Measurements from ENCODE around the gene UCN2. TPM values are rescaled to one million over a fixed set of nuclear protein-coding genes. Genes with fewer than 3 reads are reported as not detected.

Gene UCN2
- total RNA-seq, 1 experiment from 2014 or later, result not detected

DNA sequence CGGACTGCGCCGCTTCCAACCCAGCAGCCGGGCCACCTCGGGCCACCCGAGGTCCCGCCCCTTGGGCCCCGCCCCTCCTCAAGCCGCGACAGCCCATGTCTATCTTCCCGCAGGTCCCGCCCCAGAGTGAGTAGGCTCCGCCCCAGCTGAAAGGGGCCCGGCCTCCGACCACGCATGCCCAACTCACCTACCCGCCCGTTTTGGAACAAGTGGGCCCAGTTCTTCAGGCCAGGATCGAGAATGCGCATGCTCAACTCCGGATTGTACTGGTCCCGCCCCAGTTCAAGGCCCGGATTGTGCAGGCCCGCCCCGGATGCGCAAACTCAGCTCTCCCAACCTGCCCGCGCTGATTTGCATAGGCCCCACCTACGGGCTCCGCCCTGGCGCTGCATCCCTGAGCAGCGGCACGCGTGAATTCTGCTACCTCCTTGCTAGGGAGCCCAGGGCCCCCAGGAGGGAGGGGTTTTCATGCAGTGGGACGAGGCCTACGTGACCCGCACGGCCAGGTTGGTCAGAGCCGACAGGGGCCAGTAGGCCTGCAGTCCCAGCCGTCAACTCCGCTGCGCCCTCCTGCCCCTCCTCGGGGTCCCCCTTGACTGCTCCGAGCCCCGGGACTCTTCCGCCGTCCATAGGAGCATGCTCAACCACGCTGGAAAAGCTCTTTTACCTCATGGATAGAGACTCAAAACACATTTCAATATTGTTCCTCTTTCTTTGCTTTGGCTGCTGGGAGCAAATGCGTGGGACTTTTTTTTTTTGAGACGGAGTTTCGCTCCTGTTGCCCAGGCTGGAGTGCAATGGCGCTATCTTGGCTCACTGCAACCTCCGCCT, 6.6 kb downstream of the UCN2 start, which contains the start of gene PFKFB4:
Gene PFKFB4 (minus strand): TSS at position 8 of the 831 bp plus-strand sequence. CDS start 26 bp downstream, outside the sequence.
- Mint-ChIP-seq H3K4me1 (peaks cover 67% of the 10 kb centered on the region), H3K9me3 (no peaks in the 10 kb centered on the region), H3K4me3 (peak within 1 kb of the TSS; percentile 86), H3K27me3 (ENCODE audit: low read depth) (no peaks in the 10 kb centered on the region), H3K27ac (peak within 1 kb of the TSS; percentile 95), H3K36me3 (peaks cover 24% of the 10 kb centered on the region; the same call in 1 of the 2 replicates)
- ChIA-PET POLR2A (interaction anchor here (0.6 to 1.5 kb wide), 10 partner anchors 77 to 204 kb away, joined by 3 to 7 read pairs (median 4); partner anchors contain the start of genes CELSR3 and SLC26A6), CTCF (interaction anchor here (0.6 to 7.2 kb wide), 20 partner anchors 8 to 465 kb away, joined by 3 to 84 read pairs (median 4); partner anchors contain the start of genes ATRIP, NDUFAF3, SLC26A6 and UQCRC1)
- TF ChIP-seq, protein P1, sequence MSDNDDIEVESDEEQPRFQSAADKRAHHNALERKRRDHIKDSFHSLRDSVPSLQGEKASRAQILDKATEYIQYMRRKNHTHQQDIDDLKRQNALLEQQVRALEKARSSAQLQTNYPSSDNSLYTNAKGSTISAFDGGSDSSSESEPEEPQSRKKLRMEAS (CRISPR knock-in tag; IDR thresholded peaks at IDR 0.05), result peak; percentile 80
- TF ChIP-seq ZNF232 (CRISPR knock-in tag; IDR thresholded peaks at IDR 0.05) (0 out of 2 replicates have a peak, but pooled peaks have one; percentile 14), OVOL2 (CRISPR knock-in tag; IDR thresholded peaks at IDR 0.05; ENCODE audit: borderline replicate concordance) (no peak), NFATC4 (CRISPR knock-in tag; IDR thresholded peaks at IDR 0.05) (no peak), SP1 (CRISPR knock-in tag; conservative IDR thresholded peaks at IDR 0.05) (peak; percentile 56; the same call in 1 of the 2 replicates), ZNF138 (CRISPR knock-in tag; conservative IDR thresholded peaks at IDR 0.05) (no peak), MYBL2 (CRISPR knock-in tag; IDR thresholded peaks at IDR 0.05) (peak; percentile 31; the same call in 1 of the 2 replicates), NR3C1 (CRISPR knock-in tag; conservative IDR thresholded peaks at IDR 0.05; ENCODE audit: low read depth) (no peak), NFYB (CRISPR knock-in tag; conservative IDR thresholded peaks at IDR 0.05; ENCODE audit: low read depth) (no peak), AFF4 (CRISPR knock-in tag; IDR thresholded peaks at IDR 0.05; ENCODE audit: borderline replicate concordance) (no peak), TP53 (CRISPR knock-in tag; IDR thresholded peaks at IDR 0.05) (no peak)
- TF ChIP-seq, protein P2, sequence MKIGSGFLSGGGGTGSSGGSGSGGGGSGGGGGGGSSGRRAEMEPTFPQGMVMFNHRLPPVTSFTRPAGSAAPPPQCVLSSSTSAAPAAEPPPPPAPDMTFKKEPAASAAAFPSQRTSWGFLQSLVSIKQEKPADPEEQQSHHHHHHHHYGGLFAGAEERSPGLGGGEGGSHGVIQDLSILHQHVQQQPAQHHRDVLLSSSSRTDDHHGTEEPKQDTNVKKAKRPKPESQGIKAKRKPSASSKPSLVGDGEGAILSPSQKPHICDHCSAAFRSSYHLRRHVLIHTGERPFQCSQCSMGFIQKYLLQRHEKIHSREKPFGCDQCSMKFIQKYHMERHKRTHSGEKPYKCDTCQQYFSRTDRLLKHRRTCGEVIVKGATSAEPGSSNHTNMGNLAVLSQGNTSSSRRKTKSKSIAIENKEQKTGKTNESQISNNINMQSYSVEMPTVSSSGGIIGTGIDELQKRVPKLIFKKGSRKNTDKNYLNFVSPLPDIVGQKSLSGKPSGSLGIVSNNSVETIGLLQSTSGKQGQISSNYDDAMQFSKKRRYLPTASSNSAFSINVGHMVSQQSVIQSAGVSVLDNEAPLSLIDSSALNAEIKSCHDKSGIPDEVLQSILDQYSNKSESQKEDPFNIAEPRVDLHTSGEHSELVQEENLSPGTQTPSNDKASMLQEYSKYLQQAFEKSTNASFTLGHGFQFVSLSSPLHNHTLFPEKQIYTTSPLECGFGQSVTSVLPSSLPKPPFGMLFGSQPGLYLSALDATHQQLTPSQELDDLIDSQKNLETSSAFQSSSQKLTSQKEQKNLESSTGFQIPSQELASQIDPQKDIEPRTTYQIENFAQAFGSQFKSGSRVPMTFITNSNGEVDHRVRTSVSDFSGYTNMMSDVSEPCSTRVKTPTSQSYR (CRISPR knock-in tag; IDR thresholded peaks at IDR 0.05), result no peak
- TF ChIP-seq, protein P3, sequence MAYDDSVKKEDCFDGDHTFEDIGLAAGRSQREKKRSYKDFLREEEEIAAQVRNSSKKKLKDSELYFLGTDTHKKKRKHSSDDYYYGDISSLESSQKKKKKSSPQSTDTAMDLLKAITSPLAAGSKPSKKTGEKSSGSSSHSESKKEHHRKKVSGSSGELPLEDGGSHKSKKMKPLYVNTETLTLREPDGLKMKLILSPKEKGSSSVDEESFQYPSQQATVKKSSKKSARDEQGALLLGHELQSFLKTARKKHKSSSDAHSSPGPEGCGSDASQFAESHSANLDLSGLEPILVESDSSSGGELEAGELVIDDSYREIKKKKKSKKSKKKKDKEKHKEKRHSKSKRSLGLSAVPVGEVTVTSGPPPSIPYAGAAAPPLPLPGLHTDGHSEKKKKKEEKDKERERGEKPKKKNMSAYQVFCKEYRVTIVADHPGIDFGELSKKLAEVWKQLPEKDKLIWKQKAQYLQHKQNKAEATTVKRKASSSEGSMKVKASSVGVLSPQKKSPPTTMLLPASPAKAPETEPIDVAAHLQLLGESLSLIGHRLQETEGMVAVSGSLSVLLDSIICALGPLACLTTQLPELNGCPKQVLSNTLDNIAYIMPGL (CRISPR knock-in tag; IDR thresholded peaks at IDR 0.05), result peak; percentile 22; the same call in 1 of the 2 replicates
- TF ChIP-seq, protein P4, sequence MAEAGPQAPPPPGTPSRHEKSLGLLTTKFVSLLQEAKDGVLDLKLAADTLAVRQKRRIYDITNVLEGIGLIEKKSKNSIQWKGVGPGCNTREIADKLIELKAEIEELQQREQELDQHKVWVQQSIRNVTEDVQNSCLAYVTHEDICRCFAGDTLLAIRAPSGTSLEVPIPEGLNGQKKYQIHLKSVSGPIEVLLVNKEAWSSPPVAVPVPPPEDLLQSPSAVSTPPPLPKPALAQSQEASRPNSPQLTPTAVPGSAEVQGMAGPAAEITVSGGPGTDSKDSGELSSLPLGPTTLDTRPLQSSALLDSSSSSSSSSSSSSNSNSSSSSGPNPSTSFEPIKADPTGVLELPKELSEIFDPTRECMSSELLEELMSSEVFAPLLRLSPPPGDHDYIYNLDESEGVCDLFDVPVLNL (CRISPR knock-in tag; IDR thresholded peaks at IDR 0.05; ENCODE audit: borderline replicate concordance, low read depth), result no peak
- peak; percentile 82 for ATAC-seq
- DNase-seq (ENCODE audit: low spot score), result peak; percentile 99
